ENCODE measurements around the gene CHIT1. TPM values are rescaled to one million over a fixed set of nuclear protein-coding genes. Genes with fewer than 3 reads are reported as not detected.

Gene CHIT1
- total RNA-seq, 1 experiment from 2014 or later, result not detected

DNA sequence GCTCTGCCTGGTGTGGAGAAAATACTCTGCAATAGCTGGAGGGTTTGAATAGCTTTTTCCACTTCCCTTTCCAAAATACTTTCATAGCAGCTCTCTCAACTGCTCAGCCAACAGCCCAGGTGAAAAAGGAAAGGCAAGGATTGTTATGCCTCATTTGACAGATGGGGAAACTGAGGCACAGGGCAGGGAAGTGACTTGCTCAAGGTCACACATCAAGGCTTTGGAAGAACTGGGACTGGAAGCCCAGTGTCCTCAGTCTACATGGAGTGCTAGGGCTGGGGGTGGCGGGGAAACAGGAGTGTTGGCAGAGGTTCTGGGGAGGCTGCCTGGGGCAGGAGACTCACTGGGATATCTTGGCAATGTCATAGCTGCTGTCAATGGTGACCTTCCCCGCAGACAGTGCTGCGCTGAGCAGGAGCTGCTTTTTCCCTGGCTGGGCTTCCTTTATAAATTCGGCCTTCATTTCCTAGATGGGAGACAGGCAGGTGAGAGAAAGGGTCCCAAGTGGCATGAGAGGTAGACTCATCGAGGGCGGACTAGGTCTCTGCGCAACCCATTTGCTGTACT, 47.0 kb downstream of the CHIT1 start:
- Histone ChIP-seq H3K27me3 (ENCODE audit: insufficient read depth, low read length) (no peaks in the 10 kb centered on the region), H2AFZ (ENCODE audit: low read depth, low read length, poor library complexity, severe bottlenecking) (no peak overlapping the region), H3K27ac (ENCODE audit: low read depth, low read length) (no peak overlapping the region), H3K4me3 (replicated peaks in 1 of 2; ENCODE audit: low read depth in 1 of 2, low read length in 2 of 2) (no peak overlapping the region), H3K9me2 (ENCODE audit: insufficient read depth) (no peaks in the 10 kb centered on the region), H3K9me3 (ENCODE audit: control insufficient read depth in 1 of 2, insufficient read depth in 1 of 2, low read depth in 1 of 2, low read length in 2 of 2) (no peaks in the 10 kb centered on the region), H3K9ac (ENCODE audit: low read length) (no peak overlapping the region), H3K4me2 (ENCODE audit: low read length) (no peak overlapping the region), H4K20me1 (ENCODE audit: insufficient read depth) (no peaks in the 10 kb centered on the region), H3K36me3 (ENCODE audit: control insufficient read depth in 1 of 2, insufficient read depth in 2 of 2, low read length in 2 of 2) (no peaks in the 10 kb centered on the region), H3K79me2 (ENCODE audit: insufficient read depth, low read length) (no peaks in the 10 kb centered on the region), H3K4me1 (ENCODE audit: control insufficient read depth in 1 of 2, insufficient read depth in 2 of 2, low read length in 2 of 2) (peaks cover 14 to 50% of the 10 kb centered on the region in 2 experiments)
- ChIA-PET RAD21 (ENCODE audit: low non-redundant PET in 1 of 2, low total read pairs in 2 of 2, uncharacterized antibody in 2 of 2, unreplicated experiment in 2 of 2) (no interaction called here), CTCF (no interaction called here), POLR2A (no interaction called here)
- ATAC-seq, result no peak
- no peak for DNase-seq (ENCODE audit: low read depth, low spot score)
- BruUV-seq (replicated peaks), result no TSS peak
- TF ChIP-seq CEBPB (IDR thresholded peaks at IDR 0.05; ENCODE audit: low read depth) (no peak), EZH2phosphoT487 (IDR thresholded peaks at IDR 0.05; ENCODE audit: borderline replicate concordance) (no peak), ZNF274 (IDR thresholded peaks at IDR 0.05; ENCODE audit: low read depth, low read length) (no peak), POLR2AphosphoS5 (IDR thresholded peaks at IDR 0.05; ENCODE audit: low read depth, low read length) (no peak), TCF7L2 (IDR thresholded peaks at IDR 0.05; ENCODE audit: borderline replicate concordance, extremely low read depth, insufficient read depth, insufficient read length) (no peak), ELF1 (IDR thresholded peaks at IDR 0.05; ENCODE audit: borderline replicate concordance, low read depth) (no peak), SP1 (IDR thresholded peaks at IDR 0.05; ENCODE audit: low read depth) (no peak), ZFX (IDR thresholded peaks at IDR 0.05) (no peak), JUND (IDR thresholded peaks at IDR 0.05) (no peak), SIN3A (IDR thresholded peaks at IDR 0.05; ENCODE audit: low read depth) (no peak), EZH2 (IDR thresholded peaks at IDR 0.05) (no peak), FOSL1 (IDR thresholded peaks at IDR 0.05; ENCODE audit: low read depth) (no peak), RAD21 (IDR thresholded peaks at IDR 0.05; ENCODE audit: low read depth) (no peak)
- TF ChIP-seq, protein P1, sequence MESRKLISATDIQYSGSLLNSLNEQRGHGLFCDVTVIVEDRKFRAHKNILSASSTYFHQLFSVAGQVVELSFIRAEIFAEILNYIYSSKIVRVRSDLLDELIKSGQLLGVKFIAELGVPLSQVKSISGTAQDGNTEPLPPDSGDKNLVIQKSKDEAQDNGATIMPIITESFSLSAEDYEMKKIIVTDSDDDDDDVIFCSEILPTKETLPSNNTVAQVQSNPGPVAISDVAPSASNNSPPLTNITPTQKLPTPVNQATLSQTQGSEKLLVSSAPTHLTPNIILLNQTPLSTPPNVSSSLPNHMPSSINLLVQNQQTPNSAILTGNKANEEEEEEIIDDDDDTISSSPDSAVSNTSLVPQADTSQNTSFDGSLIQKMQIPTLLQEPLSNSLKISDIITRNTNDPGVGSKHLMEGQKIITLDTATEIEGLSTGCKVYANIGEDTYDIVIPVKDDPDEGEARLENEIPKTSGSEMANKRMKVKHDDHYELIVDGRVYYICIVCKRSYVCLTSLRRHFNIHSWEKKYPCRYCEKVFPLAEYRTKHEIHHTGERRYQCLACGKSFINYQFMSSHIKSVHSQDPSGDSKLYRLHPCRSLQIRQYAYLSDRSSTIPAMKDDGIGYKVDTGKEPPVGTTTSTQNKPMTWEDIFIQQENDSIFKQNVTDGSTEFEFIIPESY (IDR thresholded peaks at IDR 0.05; ENCODE audit: extremely low read depth, insufficient replicate concordance, low read length), result no peak
- TF ChIP-seq, protein P2, sequence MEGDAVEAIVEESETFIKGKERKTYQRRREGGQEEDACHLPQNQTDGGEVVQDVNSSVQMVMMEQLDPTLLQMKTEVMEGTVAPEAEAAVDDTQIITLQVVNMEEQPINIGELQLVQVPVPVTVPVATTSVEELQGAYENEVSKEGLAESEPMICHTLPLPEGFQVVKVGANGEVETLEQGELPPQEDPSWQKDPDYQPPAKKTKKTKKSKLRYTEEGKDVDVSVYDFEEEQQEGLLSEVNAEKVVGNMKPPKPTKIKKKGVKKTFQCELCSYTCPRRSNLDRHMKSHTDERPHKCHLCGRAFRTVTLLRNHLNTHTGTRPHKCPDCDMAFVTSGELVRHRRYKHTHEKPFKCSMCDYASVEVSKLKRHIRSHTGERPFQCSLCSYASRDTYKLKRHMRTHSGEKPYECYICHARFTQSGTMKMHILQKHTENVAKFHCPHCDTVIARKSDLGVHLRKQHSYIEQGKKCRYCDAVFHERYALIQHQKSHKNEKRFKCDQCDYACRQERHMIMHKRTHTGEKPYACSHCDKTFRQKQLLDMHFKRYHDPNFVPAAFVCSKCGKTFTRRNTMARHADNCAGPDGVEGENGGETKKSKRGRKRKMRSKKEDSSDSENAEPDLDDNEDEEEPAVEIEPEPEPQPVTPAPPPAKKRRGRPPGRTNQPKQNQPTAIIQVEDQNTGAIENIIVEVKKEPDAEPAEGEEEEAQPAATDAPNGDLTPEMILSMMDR (IDR thresholded peaks at IDR 0.05 in 2 of 3, conservative IDR thresholded peaks at IDR 0.05 in 1 of 3; ENCODE audit: borderline replicate concordance in 1 of 3, insufficient read depth in 1 of 3, low read depth in 2 of 3, low read length in 2 of 3), result no peak
- TF ChIP-seq, protein P3, sequence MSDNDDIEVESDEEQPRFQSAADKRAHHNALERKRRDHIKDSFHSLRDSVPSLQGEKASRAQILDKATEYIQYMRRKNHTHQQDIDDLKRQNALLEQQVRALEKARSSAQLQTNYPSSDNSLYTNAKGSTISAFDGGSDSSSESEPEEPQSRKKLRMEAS (IDR thresholded peaks at IDR 0.05), result no peak
- TF ChIP-seq, protein P4, sequence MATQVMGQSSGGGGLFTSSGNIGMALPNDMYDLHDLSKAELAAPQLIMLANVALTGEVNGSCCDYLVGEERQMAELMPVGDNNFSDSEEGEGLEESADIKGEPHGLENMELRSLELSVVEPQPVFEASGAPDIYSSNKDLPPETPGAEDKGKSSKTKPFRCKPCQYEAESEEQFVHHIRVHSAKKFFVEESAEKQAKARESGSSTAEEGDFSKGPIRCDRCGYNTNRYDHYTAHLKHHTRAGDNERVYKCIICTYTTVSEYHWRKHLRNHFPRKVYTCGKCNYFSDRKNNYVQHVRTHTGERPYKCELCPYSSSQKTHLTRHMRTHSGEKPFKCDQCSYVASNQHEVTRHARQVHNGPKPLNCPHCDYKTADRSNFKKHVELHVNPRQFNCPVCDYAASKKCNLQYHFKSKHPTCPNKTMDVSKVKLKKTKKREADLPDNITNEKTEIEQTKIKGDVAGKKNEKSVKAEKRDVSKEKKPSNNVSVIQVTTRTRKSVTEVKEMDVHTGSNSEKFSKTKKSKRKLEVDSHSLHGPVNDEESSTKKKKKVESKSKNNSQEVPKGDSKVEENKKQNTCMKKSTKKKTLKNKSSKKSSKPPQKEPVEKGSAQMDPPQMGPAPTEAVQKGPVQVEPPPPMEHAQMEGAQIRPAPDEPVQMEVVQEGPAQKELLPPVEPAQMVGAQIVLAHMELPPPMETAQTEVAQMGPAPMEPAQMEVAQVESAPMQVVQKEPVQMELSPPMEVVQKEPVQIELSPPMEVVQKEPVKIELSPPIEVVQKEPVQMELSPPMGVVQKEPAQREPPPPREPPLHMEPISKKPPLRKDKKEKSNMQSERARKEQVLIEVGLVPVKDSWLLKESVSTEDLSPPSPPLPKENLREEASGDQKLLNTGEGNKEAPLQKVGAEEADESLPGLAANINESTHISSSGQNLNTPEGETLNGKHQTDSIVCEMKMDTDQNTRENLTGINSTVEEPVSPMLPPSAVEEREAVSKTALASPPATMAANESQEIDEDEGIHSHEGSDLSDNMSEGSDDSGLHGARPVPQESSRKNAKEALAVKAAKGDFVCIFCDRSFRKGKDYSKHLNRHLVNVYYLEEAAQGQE (IDR thresholded peaks at IDR 0.05; ENCODE audit: low read depth), result no peak
- intact Hi-C loops (cut with micrococcal nuclease), result no loop called here

Data from HCT116 (cell line).